WTC11 (cell line): Measurements from ENCODE around the gene MBD3L3.

Source experiments
- JUN ChIP-seq: sonication (generic); formaldehyde crosslinking; IDR thresholded peaks from 2 replicates; pipeline ENCODE4 v1.8.0; 2023; ENCODE audit warnings: mild to moderate bottlenecking, missing genetic modification reagents
- NFYB ChIP-seq: sonication (generic); formaldehyde crosslinking; conservative IDR thresholded peaks from 2 replicates; pipeline ENCODE4 v1.8.0; 2022; ENCODE audit warnings: low read depth, missing genetic modification reagents
- SP1 ChIP-seq: sonication (generic); formaldehyde crosslinking; conservative IDR thresholded peaks from 2 replicates; pipeline ENCODE4 v1.8.1; 2022; ENCODE audit warnings: missing genetic modification reagents
- TP53 ChIP-seq: sonication (generic); formaldehyde crosslinking; IDR thresholded peaks from 2 replicates; pipeline ENCODE4 v1.8.1; 2023; ENCODE audit warnings: mild to moderate bottlenecking, missing genetic modification reagents
- TF ChIP-seq, protein P1 (sequence below): fragments of 200-600 bp; IDR thresholded peaks from 2 replicates; pipeline ENCODE4 v1.8.0; 2022; ENCODE audit warnings: antibody characterized with exemption
- TF ChIP-seq, protein P2 (sequence below): sonication (generic); formaldehyde crosslinking; IDR thresholded peaks from 2 replicates; pipeline ENCODE4 v1.8.0; 2023; ENCODE audit warnings: missing genetic modification reagents

GRCh38 chr19:7076151-7076550 is 17.7 kb upstream of the MBD3L3 start:
- TF ChIP-seq TP53 (CRISPR knock-in tag) (no peak), SP1 (CRISPR knock-in tag) (no peak), NFYB (CRISPR knock-in tag) (no peak), JUN (CRISPR knock-in tag) (no peak)
- TF ChIP-seq, protein P1, sequence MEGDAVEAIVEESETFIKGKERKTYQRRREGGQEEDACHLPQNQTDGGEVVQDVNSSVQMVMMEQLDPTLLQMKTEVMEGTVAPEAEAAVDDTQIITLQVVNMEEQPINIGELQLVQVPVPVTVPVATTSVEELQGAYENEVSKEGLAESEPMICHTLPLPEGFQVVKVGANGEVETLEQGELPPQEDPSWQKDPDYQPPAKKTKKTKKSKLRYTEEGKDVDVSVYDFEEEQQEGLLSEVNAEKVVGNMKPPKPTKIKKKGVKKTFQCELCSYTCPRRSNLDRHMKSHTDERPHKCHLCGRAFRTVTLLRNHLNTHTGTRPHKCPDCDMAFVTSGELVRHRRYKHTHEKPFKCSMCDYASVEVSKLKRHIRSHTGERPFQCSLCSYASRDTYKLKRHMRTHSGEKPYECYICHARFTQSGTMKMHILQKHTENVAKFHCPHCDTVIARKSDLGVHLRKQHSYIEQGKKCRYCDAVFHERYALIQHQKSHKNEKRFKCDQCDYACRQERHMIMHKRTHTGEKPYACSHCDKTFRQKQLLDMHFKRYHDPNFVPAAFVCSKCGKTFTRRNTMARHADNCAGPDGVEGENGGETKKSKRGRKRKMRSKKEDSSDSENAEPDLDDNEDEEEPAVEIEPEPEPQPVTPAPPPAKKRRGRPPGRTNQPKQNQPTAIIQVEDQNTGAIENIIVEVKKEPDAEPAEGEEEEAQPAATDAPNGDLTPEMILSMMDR: no peak
- TF ChIP-seq, protein P2, sequence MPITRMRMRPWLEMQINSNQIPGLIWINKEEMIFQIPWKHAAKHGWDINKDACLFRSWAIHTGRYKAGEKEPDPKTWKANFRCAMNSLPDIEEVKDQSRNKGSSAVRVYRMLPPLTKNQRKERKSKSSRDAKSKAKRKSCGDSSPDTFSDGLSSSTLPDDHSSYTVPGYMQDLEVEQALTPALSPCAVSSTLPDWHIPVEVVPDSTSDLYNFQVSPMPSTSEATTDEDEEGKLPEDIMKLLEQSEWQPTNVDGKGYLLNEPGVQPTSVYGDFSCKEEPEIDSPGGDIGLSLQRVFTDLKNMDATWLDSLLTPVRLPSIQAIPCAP: no peak
